Vagina (tissue), 2 donors: ENCODE data around the gene DENND1A.

Source experiments
- POLR2AphosphoS5 ChIP-seq, 2 donors: sonication (generic); formaldehyde crosslinking; IDR thresholded peaks; one replicate each; pipeline ENCODE4 v1.9.0; 2017; ENCODE audit warnings: antibody characterized with exemption in 2 of 2, mild to moderate bottlenecking in 2 of 2, low read depth in 1 of 2; ENCODE audit not compliant: insufficient read depth in 1 of 2
- TF ChIP-seq, protein P1 (sequence below), 3 experiments: fragments of 450-650 bp in 2 of 3; fragments of 200-600 bp in 1 of 3; sonication (generic) in 1 of 3; IDR thresholded peaks; one replicate each; pipeline ENCODE4 v1.5.1; 2017 to 2019; ENCODE audit warnings: antibody characterized with exemption in 3 of 3, mild to moderate bottlenecking in 2 of 3, moderate library complexity in 2 of 3

- no peak for TF ChIP-seq POLR2AphosphoS5 (IDR thresholded peaks at IDR 0.05; ENCODE audit: insufficient read depth in 1 of 2, low read depth in 1 of 2)
- TF ChIP-seq, protein P1, sequence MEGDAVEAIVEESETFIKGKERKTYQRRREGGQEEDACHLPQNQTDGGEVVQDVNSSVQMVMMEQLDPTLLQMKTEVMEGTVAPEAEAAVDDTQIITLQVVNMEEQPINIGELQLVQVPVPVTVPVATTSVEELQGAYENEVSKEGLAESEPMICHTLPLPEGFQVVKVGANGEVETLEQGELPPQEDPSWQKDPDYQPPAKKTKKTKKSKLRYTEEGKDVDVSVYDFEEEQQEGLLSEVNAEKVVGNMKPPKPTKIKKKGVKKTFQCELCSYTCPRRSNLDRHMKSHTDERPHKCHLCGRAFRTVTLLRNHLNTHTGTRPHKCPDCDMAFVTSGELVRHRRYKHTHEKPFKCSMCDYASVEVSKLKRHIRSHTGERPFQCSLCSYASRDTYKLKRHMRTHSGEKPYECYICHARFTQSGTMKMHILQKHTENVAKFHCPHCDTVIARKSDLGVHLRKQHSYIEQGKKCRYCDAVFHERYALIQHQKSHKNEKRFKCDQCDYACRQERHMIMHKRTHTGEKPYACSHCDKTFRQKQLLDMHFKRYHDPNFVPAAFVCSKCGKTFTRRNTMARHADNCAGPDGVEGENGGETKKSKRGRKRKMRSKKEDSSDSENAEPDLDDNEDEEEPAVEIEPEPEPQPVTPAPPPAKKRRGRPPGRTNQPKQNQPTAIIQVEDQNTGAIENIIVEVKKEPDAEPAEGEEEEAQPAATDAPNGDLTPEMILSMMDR (IDR thresholded peaks at IDR 0.05): no peak
Observed at GRCh38 chr9:123487944-123488548, 441.9 kb downstream of the DENND1A start.
